ENCODE data around the gene PASD1.
"Not testable (repeated sequence)": the region's sequence is repeated elsewhere in the genome, so short reads cannot be mapped to it uniquely, and the experiment has no call there.

PASD1 gene
- 0 to 0.10 reads per million in 2 donors for total RNA-seq

GRCh38 chrX:151563449-151563848 is at the start of gene PASD1:
Gene PASD1, plus strand, starts transcription at chrX:151563675. Its CDS starts 37,879 bp downstream, at chrX:151601554.
- no peak for DNase-seq

GRCh38 chrX:151515237-151515636 is 48.2 kb upstream of the PASD1 start:
- DNase-seq = no peak

- DNase-seq = no peak
Observed at GRCh38 chrX:151516538-151517187, 46.8 kb upstream of the PASD1 start.

- DNase-seq = no peak
Observed at GRCh38 chrX:151517421-151517820, 46.1 kb upstream of the PASD1 start.

GRCh38 chrX:151523351-151523750 is 40.1 kb upstream of the PASD1 start:
- DNase-seq = no peak

GRCh38 chrX:151536571-151536970 is 26.9 kb upstream of the PASD1 start:
- no peak for DNase-seq

- DNase-seq = no peak
Observed at GRCh38 chrX:151537572-151537971, 25.9 kb upstream of the PASD1 start.

GRCh38 chrX:151538190-151539122 is 25.0 kb upstream of the PASD1 start:
- no peak for DNase-seq

GRCh38 chrX:151543706-151544105 is 19.8 kb upstream of the PASD1 start:
- DNase-seq = no peak

GRCh38 chrX:151546226-151546625 is 17.2 kb upstream of the PASD1 start:
- DNase-seq = not testable (repeated sequence)

- DNase-seq = not testable (repeated sequence)
Observed at GRCh38 chrX:151551176-151551575, 12.3 kb upstream of the PASD1 start.

GRCh38 chrX:151552743-151553142 is 10.7 kb upstream of the PASD1 start:
- DNase-seq = no peak

- DNase-seq = not testable (repeated sequence)
Observed at GRCh38 chrX:151555301-151555700, 8.2 kb upstream of the PASD1 start.

GRCh38 chrX:151562485-151562884 is 990 bp upstream of the PASD1 start:
- DNase-seq = not testable (repeated sequence)

- not testable (repeated sequence) for DNase-seq
Observed at GRCh38 chrX:151563003-151563402, 472 bp upstream of the PASD1 start.

GRCh38 chrX:151564035-151564434 is 560 bp downstream of the PASD1 start:
- DNase-seq = no peak

GRCh38 chrX:151566872-151567271 is 3.4 kb downstream of the PASD1 start:
- not testable (repeated sequence) for DNase-seq

- no peak for DNase-seq
Observed at GRCh38 chrX:151570561-151570960, 7.1 kb downstream of the PASD1 start.

GRCh38 chrX:151593384-151593783 is 29.9 kb downstream of the PASD1 start:
- DNase-seq = not testable (repeated sequence)

GRCh38 chrX:151596282-151596681 is 32.8 kb downstream of the PASD1 start:
- DNase-seq = no peak

GRCh38 chrX:151604931-151605330 is 41.5 kb downstream of the PASD1 start:
- DNase-seq = no peak

- DNase-seq = no peak
Observed at GRCh38 chrX:151609222-151609621, 45.7 kb downstream of the PASD1 start.

- DNase-seq = no peak
Observed at GRCh38 chrX:151621422-151621821, 57.9 kb downstream of the PASD1 start.

GRCh38 chrX:151624677-151625076 is 61.2 kb downstream of the PASD1 start:
- DNase-seq = no peak
